Upper lobe of right lung (tissue), 1 donor: ENCODE measurements around the gene POMT1. TPM values are rescaled to one million over a fixed set of nuclear protein-coding genes. Genes with fewer than 3 reads are reported as not detected.
"Not testable (repeated sequence)": the region's sequence is repeated elsewhere in the genome, so short reads cannot be mapped to it uniquely, and the experiment has no call there.

Source experiments
- ATAC-seq: fragments of 200-7000 bp; cut with Tn5 transposase; one replicate; pipeline ENCODE4 v1.9.1; 2020; ENCODE audit warnings: mild to moderate bottlenecking, moderate library complexity
- DNase-seq: peaks from one replicate; pipeline ENCODE4 v3.0.0-alpha.2; 2020
- H3K27ac ChIP-seq: fragments of 200-600 bp; one replicate; pipeline ENCODE4 v1.8.0; 2022
- H3K27me3 ChIP-seq: fragments of 200-600 bp; one replicate; pipeline ENCODE4 v1.8.0; 2022; ENCODE audit warnings: mild to moderate bottlenecking
- H3K36me3 ChIP-seq: fragments of 200-600 bp; one replicate; pipeline ENCODE4 v1.8.0; 2022
- H3K4me1 ChIP-seq: fragments of 200-600 bp; one replicate; pipeline ENCODE4 v1.8.0; 2022
- H3K4me3 ChIP-seq: fragments of 200-600 bp; one replicate; pipeline ENCODE4 v1.8.0; 2022; ENCODE audit warnings: mild to moderate bottlenecking
- H3K9me3 ChIP-seq: fragments of 200-600 bp; one replicate; pipeline ENCODE4 v1.8.0; 2022
- CTCF ChIP-seq: fragments of 200-600 bp; IDR thresholded peaks from one replicate; pipeline ENCODE4 v1.8.0; 2022; ENCODE audit warnings: antibody characterized with exemption
- intact Hi-C: fragments of 100-400 bp; cut with DNase I; formaldehyde crosslinking; loops from one replicate; pipeline ENCODE4 v1.11.0; 2022
- long read RNA-seq: library from polyadenylated mRNA; unstranded; transcript quantifications from one replicate; pipeline ENCODE4 v2.0.0, GENCODE V29; 2021
- total RNA-seq: library from RNA; stranded (reverse); fragmentation: NEBNext Ultra II Directional; extraction: Animal tissue kit (Norgen Biotek cat#: 25700); gene quantifications from one replicate; pipeline ENCODE4 v1.2.1, GENCODE V29; 2021
- donor health status: DM: no; HTN: yes; CAD: no; lungs with severe emphysema.

Gene POMT1
- total RNA-seq = 25.2 TPM
- long read RNA-seq, transcript POMT1-204 (20 exons, 3,038 nt) = major isoform, 24 of 70 reads
- long read RNA-seq, transcript POMT1-208 (20 exons, 3,320 nt) = minor isoform, 5 of 70 reads
- long read RNA-seq, partial matches to known transcripts = 14 of 70 reads
- long read RNA-seq, other reads (novel, unspliced or antisense) = 20 of 70 reads

GRCh38 chr9:131502781-131503625 is at the start of gene POMT1:
POMT1 (plus strand) TSS chr9:131502918; CDS start chr9:131504219, 1,301 bp downstream.
- Histone ChIP-seq H3K4me3 (peak within 1 kb of the TSS; percentile 87), H3K27me3 (no peaks in the 10 kb centered on the region), H3K36me3 (peaks cover 16% of the 10 kb centered on the region), H3K27ac (peak within 1 kb of the TSS; percentile 67), H3K4me1 (peaks cover 16% of the 10 kb centered on the region), H3K9me3 (no peaks in the 10 kb centered on the region)
- no peak for TF ChIP-seq CTCF
- intact Hi-C loops = no loop called here
- DNase-seq (peak; percentile 95), ATAC-seq (peak; percentile 97)

- Histone ChIP-seq H3K9me3 (no peaks in the 10 kb centered on the region), H3K27me3 (no peaks in the 10 kb centered on the region), H3K4me1 (no peaks in the 10 kb centered on the region), H3K27ac (no peak overlapping the region), H3K36me3 (peaks cover 99% of the 10 kb centered on the region), H3K4me3 (no peak overlapping the region)
- ATAC-seq = no peak
- no peak for TF ChIP-seq CTCF
- intact Hi-C loops = no loop called here
- no peak for DNase-seq
Observed at GRCh38 chr9:131454028-131454427, 48.7 kb upstream of the POMT1 start.

GRCh38 chr9:131455655-131456054 is 47.1 kb upstream of the POMT1 start:
- intact Hi-C loops, ATAC-seq, H3K27me3 ChIP-seq, DNase-seq, H3K9me3 ChIP-seq, H3K4me3 ChIP-seq, H3K4me1 ChIP-seq, H3K27ac ChIP-seq: not testable (repeated sequence)
- peaks cover 99% of the 10 kb centered on the region for H3K36me3 ChIP-seq

- Histone ChIP-seq H3K27me3 (no peaks in the 10 kb centered on the region), H3K36me3 (peaks cover 96% of the 10 kb centered on the region), H3K27ac (no peak overlapping the region), H3K9me3 (no peaks in the 10 kb centered on the region), H3K4me1 (no peaks in the 10 kb centered on the region), H3K4me3 (no peak overlapping the region)
- DNase-seq (no peak), ATAC-seq (no peak)
- intact Hi-C loops = no loop called here
- TF ChIP-seq CTCF = no peak
Observed at GRCh38 chr9:131457746-131458145, 45.0 kb upstream of the POMT1 start.

- ATAC-seq (no peak), DNase-seq (peak; percentile 40)
- Histone ChIP-seq H3K27ac (no peak overlapping the region), H3K4me3 (no peak overlapping the region), H3K36me3 (peaks cover 92% of the 10 kb centered on the region), H3K9me3 (no peaks in the 10 kb centered on the region), H3K27me3 (no peaks in the 10 kb centered on the region), H3K4me1 (no peaks in the 10 kb centered on the region)
- intact Hi-C loops = no loop called here
- no peak for TF ChIP-seq CTCF
Observed at GRCh38 chr9:131459056-131459455, 43.7 kb upstream of the POMT1 start.

- Histone ChIP-seq H3K27me3 (no peaks in the 10 kb centered on the region), H3K9me3 (no peaks in the 10 kb centered on the region), H3K4me3 (no peak overlapping the region), H3K27ac (no peak overlapping the region), H3K4me1 (no peaks in the 10 kb centered on the region), H3K36me3 (peaks cover 93% of the 10 kb centered on the region)
- no peak for ATAC-seq
- intact Hi-C loops = no loop called here
- peak; percentile 46 for DNase-seq
- TF ChIP-seq CTCF = no peak
Observed at GRCh38 chr9:131461166-131461565, 41.6 kb upstream of the POMT1 start.
